Breast epithelium (tissue), 3 donors: Measurements from ENCODE around the gene RSAD1.

Experiments
- CTCF ChIP-seq, 3 donors: fragments of 450-650 bp; IDR thresholded peaks; one replicate each; pipeline ENCODE4 v1.5.1; 2016 to 2017; ENCODE audit warnings: antibody characterized with exemption in 3 of 3, mild to moderate bottlenecking in 3 of 3, moderate library complexity in 3 of 3
- POLR2A ChIP-seq: fragments of 450-650 bp; IDR thresholded peaks from one replicate; pipeline ENCODE4 v1.6.1; 2016; ENCODE audit warnings: antibody characterized with exemption, mild to moderate bottlenecking, moderate library complexity
- POLR2AphosphoS5 ChIP-seq, 3 donors: sonication (generic); formaldehyde crosslinking; IDR thresholded peaks; one replicate each; pipeline ENCODE4 v1.6.1; 2017; ENCODE audit warnings: antibody characterized with exemption in 3 of 3

- TF ChIP-seq CTCF (IDR thresholded peaks at IDR 0.05) (no peak), POLR2AphosphoS5 (IDR thresholded peaks at IDR 0.05) (no peak), POLR2A (no peak)
These were observed 34.8 kb downstream of the RSAD1 start for GRCh38 chr17:50513495-50513894.
